ENCODE measurements around the gene GALNT16. TPM values are rescaled to one million over a fixed set of nuclear protein-coding genes. Genes with fewer than 3 reads are reported as not detected.

Gene GALNT16
- total and polyA plus RNA-seq, 2 of the 8 experiments (the other 6 are each of a cell fraction or from before 2014, with no cell fraction given) = 5.4 to 6.3 TPM

DNA sequence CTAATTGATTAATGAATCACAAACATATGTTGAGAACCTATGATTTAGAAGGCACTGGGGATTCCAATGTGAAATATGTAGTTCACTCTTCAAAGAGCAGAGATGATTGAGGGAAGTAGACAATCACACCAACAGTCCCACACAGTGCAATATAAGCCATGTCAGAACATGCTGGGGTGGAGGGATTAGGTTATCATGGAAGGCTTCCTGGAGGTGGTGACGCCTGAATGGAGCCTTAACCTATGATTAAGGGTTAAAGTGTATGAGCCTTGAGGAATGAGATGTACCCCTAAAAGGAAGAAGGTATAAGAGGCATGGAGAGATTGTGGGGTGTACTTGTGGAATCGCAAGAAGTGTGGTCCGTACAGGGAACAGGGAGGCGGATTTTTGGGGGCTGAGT is 106.8 kb downstream of the GALNT16 start:
- no peak overlapping the region for H3K27ac ChIP-seq (ENCODE audit: low read depth, low read length)
- no peak overlapping the region for H2BK5ac ChIP-seq (ENCODE audit: low read depth, low read length)
- H4K20me1 ChIP-seq (replicated peaks in 1 of 2; ENCODE audit: control insufficient read depth in 1 of 2, insufficient read depth in 2 of 2, low read length in 2 of 2) = peaks cover 1 to 3% of the 10 kb centered on the region in 2 experiments
- no peak overlapping the region for H2AFZ ChIP-seq (ENCODE audit: low read length)
- no peak overlapping the region for H3K4me2 ChIP-seq (ENCODE audit: insufficient read depth in 1 of 2, low read depth in 2 of 2, low read length in 2 of 2)
- H2BK15ac ChIP-seq (ENCODE audit: low read length) = no peak overlapping the region
- TF ChIP-seq TCF12 (IDR thresholded peaks at IDR 0.05; ENCODE audit: low read depth, low read length) (no peak), ASH2L (IDR thresholded peaks at IDR 0.05; ENCODE audit: low read length) (no peak)
- TF ChIP-seq, protein P1, sequence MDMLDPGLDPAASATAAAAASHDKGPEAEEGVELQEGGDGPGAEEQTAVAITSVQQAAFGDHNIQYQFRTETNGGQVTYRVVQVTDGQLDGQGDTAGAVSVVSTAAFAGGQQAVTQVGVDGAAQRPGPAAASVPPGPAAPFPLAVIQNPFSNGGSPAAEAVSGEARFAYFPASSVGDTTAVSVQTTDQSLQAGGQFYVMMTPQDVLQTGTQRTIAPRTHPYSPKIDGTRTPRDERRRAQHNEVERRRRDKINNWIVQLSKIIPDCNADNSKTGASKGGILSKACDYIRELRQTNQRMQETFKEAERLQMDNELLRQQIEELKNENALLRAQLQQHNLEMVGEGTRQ (IDR thresholded peaks at IDR 0.05; ENCODE audit: low read length) = no peak
- H2BK20ac ChIP-seq (ENCODE audit: low read length) = no peak overlapping the region
- POLR2A ChIA-PET (ENCODE audit: partially characterized antibody) = interaction anchor here (0.7 to 3.2 kb wide), 4 partner anchors 10 to 34 kb away, joined by 3 to 10 read pairs (median 4); partner anchors contain the start of gene ERH
- no peak overlapping the region for H4K5ac ChIP-seq (ENCODE audit: insufficient read length, low read depth, low read length)
- H3K36me3 ChIP-seq (ENCODE audit: control insufficient read depth in 2 of 4, insufficient read depth in 4 of 4, low read length in 3 of 4) = no peaks in the 10 kb centered on the region
- FAIRE-seq (no peak), DNase-seq (ENCODE audit: low read depth in 1 of 2, low spot score in 2 of 2) (no peak)
- H4K8ac ChIP-seq (ENCODE audit: extremely low read depth, insufficient read depth, low read length) = no peak overlapping the region
- peaks cover 0 to 3% (median 0%) of the 10 kb centered on the region in 4 experiments; a peak in 1 of 7 replicates for H3K4me1 ChIP-seq (replicated peaks in 1 of 4; ENCODE audit: control insufficient read depth in 3 of 4, insufficient read depth in 4 of 4, low read length in 3 of 4)
- CTCF ChIA-PET (ENCODE audit: partially characterized antibody) = interaction anchor here (0.9 to 11.8 kb wide), 5 partner anchors 20 to 126 kb away, joined by 3 to 130 read pairs (median 7); no protein-coding TSS in a partner anchor
- H2BK120ac ChIP-seq (replicated peaks; ENCODE audit: low read depth, low read length) = no peak overlapping the region
- no peak overlapping the region for H2AK5ac ChIP-seq (ENCODE audit: low read depth, low read length)
- H3K56ac ChIP-seq (replicated peaks; ENCODE audit: insufficient read length, low read depth, low read length) = no peak overlapping the region
- H3K4ac ChIP-seq (replicated peaks; ENCODE audit: insufficient read length, low read depth, low read length) = no peak overlapping the region
- 85% methylated on average over 4 of the region's 4 CpGs; no CpG with 5 or more reads in 1 of the 2 experiments for WGBS, 2 experiments (ENCODE audit: extremely low coverage in 1 of 2, insufficient coverage in 1 of 2, insufficient read length in 1 of 2, insufficient replicate concordance in 2 of 2, low coverage in 1 of 2, low lambda C conversion rate in 2 of 2, missing lambda C conversion rate in 1 of 2)
- H3K27me3 ChIP-seq (replicated peaks in 1 of 4; ENCODE audit: control insufficient read depth in 3 of 4, extremely low read depth in 1 of 4, insufficient read depth in 3 of 4, low read length in 3 of 4) = no peaks in the 10 kb centered on the region
- no peak overlapping the region for H3K14ac ChIP-seq (ENCODE audit: insufficient read length)
- H3K23me2 ChIP-seq (ENCODE audit: low read depth, low read length) = no peaks in the 10 kb centered on the region
- no peak overlapping the region for H3K23ac ChIP-seq (ENCODE audit: insufficient read length)
- H3K79me2 ChIP-seq (ENCODE audit: control insufficient read depth in 1 of 2, insufficient read depth in 2 of 2, low read length in 2 of 2) = no peaks in the 10 kb centered on the region
- no peak overlapping the region for H3K4me3 ChIP-seq (ENCODE audit: extremely low read depth in 1 of 4, insufficient read depth in 2 of 4, low read depth in 3 of 4, low read length in 4 of 4)
- no peak overlapping the region for H2BK12ac ChIP-seq (ENCODE audit: low read depth, low read length)
- H3K79me1 ChIP-seq (ENCODE audit: low read depth, low read length) = no peaks in the 10 kb centered on the region
- H3K9ac ChIP-seq (replicated peaks in 1 of 4; ENCODE audit: extremely low read depth in 1 of 4, low read depth in 3 of 4, low read length in 3 of 4) = no peak overlapping the region
- no peaks in the 10 kb centered on the region for H3K9me3 ChIP-seq (ENCODE audit: insufficient read depth in 2 of 2, low read depth in 1 of 2, low read length in 1 of 2)
- no peak overlapping the region for H4K91ac ChIP-seq (replicated peaks; ENCODE audit: insufficient read length, low read length)
- no peak overlapping the region for H3K18ac ChIP-seq (ENCODE audit: extremely low read depth, low read length)

Measured in H1 (cell line).